K562 (cell line): ENCODE measurements around the gene HHLA2. TPM values are rescaled to one million over a fixed set of nuclear protein-coding genes. Genes with fewer than 3 reads are reported as not detected.

Experiments used
- ATAC-seq: fragments of 200-7000 bp; cut with Tn5 transposase; 3 replicates; pipeline ENCODE4 v1.9.1; 2020; ENCODE audit warnings: moderate library complexity
- BruUV-seq: library from RNA; stranded (reverse); fragments of 400-500 nt; replicated peaks from 2 replicates; lab custom pipeline; 2021; lab: Mats Ljungman, UMichigan
- CTCF ChIA-PET: fragments of 300-600 bp; formaldehyde crosslinking; extraction: SDS; loops from one replicate; lab custom pipeline; 2021; ENCODE audit warnings: low intra/inter-chr PET ratio; lab: Yijun Ruan, JAX
- POLR2A ChIA-PET: fragments of 300-600, 350-650 bp; sonication (Branson Sonifier 250); formaldehyde crosslinking; extraction: SDS; loops from one replicate; lab custom pipeline; 2021; ENCODE audit warnings: antibody characterized with exemption, inconsistent platforms; lab: Yijun Ruan, JAX
- DNase-seq, 4 experiments: peaks; one replicate each; pipeline versions ENCODE4 v3.0.0 to v3.0.0-alpha.2; 2011 to 2018; ENCODE audit warnings: low spot score in 3 of 4, mixed read lengths in 3 of 4; ENCODE audit errors: extremely low read depth in 1 of 4
- FAIRE-seq: peaks from 2 replicates; lab custom pipeline; 2011; peaks lifted over from hg19 to GRCh38; lab: Jason Lieb, UNC
- H2AFZ ChIP-seq: 2 replicates; pipeline ENCODE4 v1.6.0; 2011; ENCODE audit warnings: low read depth, low read length, control low read depth, inconsistent platforms
- H3K27ac ChIP-seq: fragments of 200-600 bp; 3 replicates; pipeline ENCODE4 v1.8.0; 2011; ENCODE audit warnings: low read depth, mild to moderate bottlenecking, control low read depth, inconsistent platforms, low read length, moderate library complexity, mixed read lengths; ENCODE audit errors: extremely low read depth
- H3K27me3 ChIP-seq, 2 experiments: fragments of 300-600 bp in 1 of 2; 2 replicates in 1 of 2; 3 replicates in 1 of 2; pipeline versions ENCODE4 v1.6.0 to v1.8.0; 2011; ENCODE audit warnings: inconsistent platforms in 2 of 2, low read length in 2 of 2, mild to moderate bottlenecking in 1 of 2, mixed read lengths in 1 of 2, moderate library complexity in 1 of 2; ENCODE audit not compliant: control insufficient read depth in 2 of 2, insufficient read depth in 2 of 2
- H3K36me3 ChIP-seq: fragments of 300-600 bp; 3 replicates; pipeline ENCODE4 v1.8.0; 2011; ENCODE audit warnings: mild to moderate bottlenecking, low read length, inconsistent platforms; ENCODE audit not compliant: control insufficient read depth, insufficient read depth
- H3K4me1 ChIP-seq, 2 experiments: fragments of 200-600 bp in 1 of 2; replicated peaks in 1 of 2; 2 replicates in 1 of 2; 3 replicates in 1 of 2; pipeline versions ENCODE4 v1.5.1 to v1.8.0; 2011; ENCODE audit warnings: inconsistent platforms in 2 of 2, low read length in 2 of 2, mild to moderate bottlenecking in 1 of 2, mixed read lengths in 1 of 2, moderate library complexity in 1 of 2; ENCODE audit not compliant: control insufficient read depth in 2 of 2, insufficient read depth in 2 of 2
- H3K4me2 ChIP-seq: 2 replicates; pipeline ENCODE4 v1.6.1; 2011; ENCODE audit warnings: low read length, control low read depth, inconsistent platforms, mixed read lengths; ENCODE audit not compliant: insufficient read depth
- H3K4me3 ChIP-seq: fragments of 200-600 bp; sonication (generic), shearing (Covaris generic); 2 replicates; pipeline ENCODE4 v1.5.1; 2016; ENCODE audit warnings: control low read depth, inconsistent platforms
- H3K79me2 ChIP-seq: fragments of 200-600 bp; 3 replicates; pipeline ENCODE4 v1.8.0; 2011; ENCODE audit warnings: low read length, inconsistent platforms; ENCODE audit not compliant: control insufficient read depth, insufficient read depth
- H3K9ac ChIP-seq, 2 experiments: 2 replicates each; pipeline versions ENCODE4 v1.6.0 to v1.6.1; 2011; ENCODE audit warnings: low read depth in 2 of 2, low read length in 2 of 2, control low read depth in 1 of 2, inconsistent platforms in 1 of 2, mild to moderate bottlenecking in 1 of 2, mixed read lengths in 1 of 2; ENCODE audit not compliant: insufficient read depth in 1 of 2
- H3K9me1 ChIP-seq: one replicate; pipeline ENCODE4 v1.6.0; 2011; ENCODE audit warnings: inconsistent platforms, mild to moderate bottlenecking, low read length, moderate library complexity; ENCODE audit not compliant: control insufficient read depth, insufficient read depth
- H3K9me3 ChIP-seq: replicated peaks from 2 replicates; pipeline ENCODE4 v1.5.1; 2011; ENCODE audit warnings: low read depth, low read length, inconsistent platforms; ENCODE audit not compliant: control insufficient read depth, insufficient read depth
- H4K20me1 ChIP-seq: replicated peaks from 2 replicates; pipeline ENCODE4 v1.6.1; 2011; ENCODE audit warnings: low read length, inconsistent platforms, mixed read lengths; ENCODE audit not compliant: control insufficient read depth, insufficient read depth
- BRD9 ChIP-seq: fragments of 450-650 bp; IDR thresholded peaks from 2 replicates; pipeline ENCODE4 v1.6.1; 2018; ENCODE audit warnings: low read depth; ENCODE audit not compliant: partially characterized antibody
- CREM ChIP-seq: IDR thresholded peaks from 2 replicates; pipeline ENCODE4 v1.6.1; 2014; ENCODE audit warnings: antibody characterized with exemption, low read depth
- ELK1 ChIP-seq: sonication (generic); formaldehyde crosslinking; IDR thresholded peaks from 2 replicates; pipeline ENCODE4 v1.8.1; 2022; ENCODE audit warnings: missing genetic modification reagents
- HLTF ChIP-seq: fragments of 450-650 bp; IDR thresholded peaks from 2 replicates; pipeline ENCODE4 v1.6.1; 2016
- HSF4 ChIP-seq: fragments of 250-450 bp; sonication (Bioruptor Pico); IDR thresholded peaks from 2 replicates; pipeline ENCODE4 v2.1.2; 2022; ENCODE audit warnings: mild to moderate bottlenecking, moderate library complexity, borderline replicate concordance
- RBM39 ChIP-seq: fragments of 200-400 bp; formaldehyde crosslinking; optimal IDR thresholded peaks from 2 replicates; pipeline ENCODE3; 2018; ENCODE audit warnings: low read depth, low read length
- SRSF1 ChIP-seq: fragments of 200-400 bp; formaldehyde crosslinking; IDR thresholded peaks from 2 replicates; pipeline ENCODE4 v1.6.1; 2017; ENCODE audit warnings: mild to moderate bottlenecking, low read depth, low read length, moderate library complexity
- U2AF1 ChIP-seq: fragments of 200-400 bp; formaldehyde crosslinking; optimal IDR thresholded peaks from 2 replicates; pipeline ENCODE3; 2017; ENCODE audit warnings: mild to moderate bottlenecking, low read depth, low read length, moderate library complexity
- ZNF12 ChIP-seq: sonication (generic); formaldehyde crosslinking; IDR thresholded peaks from 2 replicates; pipeline ENCODE4 v1.4.0; 2020; ENCODE audit warnings: mild to moderate bottlenecking, missing genetic modification reagents
- ZNF696 ChIP-seq: fragments of 250-450 bp; sonication (Bioruptor Pico); conservative IDR thresholded peaks from 2 replicates; pipeline ENCODE4 v1.4.0; 2020; ENCODE audit warnings: mild to moderate bottlenecking, moderate library complexity
- WGBS: fragments of 100-300 bp; shearing (Covaris generic); methylation state at CpG from one replicate; pipeline ENCODE4 v1.1.6; 2016; ENCODE audit warnings: low coverage, mixed read lengths; ENCODE audit not compliant: insufficient coverage; ENCODE audit errors: missing lambda C conversion rate; 5-methylcytosine and 5-hydroxymethylcytosine counted together
- in situ Hi-C: fragments of 300-500 bp; cut with MboI; formaldehyde crosslinking; loops from 4 replicates; pipeline ENCODE4 v1.15.0; 2018; ENCODE audit warnings: inconsistent platforms, mixed read lengths
- intact Hi-C: fragments of 100-400 bp; cut with micrococcal nuclease; formaldehyde crosslinking; loops from 2 replicates; pipeline ENCODE4 v1.14.2; 2022
- polyA plus RNA-seq, 8 experiments: library from polyadenylated mRNA; depleted of rRNA in 4 of 8; stranded (reverse) in 5 of 8; unstranded in 3 of 8; fragments of >200 nt; fragmentation: Nextera tagmentation in 2 of 8; fragmentation: Illumina TruSeq in 1 of 8; extraction: Ambion mirVana in 2 of 8; extraction: Trizol in 1 of 8; gene quantifications; 2 replicates each; pipeline versions ENCODE4 v1.2.1 to v1.2.3, GENCODE V29; 2011 to 2014; ENCODE audit warnings: inconsistent platforms in 1 of 8, missing spikeins in 1 of 8
- total RNA-seq, 7 experiments: library from RNA; depleted of rRNA in 6 of 7; stranded (reverse); fragments of >200 nt in 6 of 7; fragmentation: Illumina TruSeq in 2 of 7; extraction: Trizol in 2 of 7; gene quantifications; 2 replicates each; pipeline versions ENCODE4 v1.2.1 to v1.2.3, GENCODE V29; 2011 to 2021; ENCODE audit warnings: low replicate concordance in 1 of 7
- TF ChIP-seq, protein P1 (sequence below), 2 experiments: IDR thresholded peaks in 1 of 2; conservative IDR thresholded peaks in 1 of 2; 2 replicates each; pipeline ENCODE4 v1.6.1; 2016; ENCODE audit warnings: low read depth in 2 of 2, mild to moderate bottlenecking in 1 of 2, missing compliant biosample characterization in 1 of 2, missing genetic modification characterization in 1 of 2, moderate library complexity in 1 of 2

HHLA2 gene
- total and polyA plus RNA-seq, 9 of the 15 experiments (the other 6 are each of a cell fraction or from before 2014, with no cell fraction given) = 0.04 TPM; not detected in 7

DNA sequence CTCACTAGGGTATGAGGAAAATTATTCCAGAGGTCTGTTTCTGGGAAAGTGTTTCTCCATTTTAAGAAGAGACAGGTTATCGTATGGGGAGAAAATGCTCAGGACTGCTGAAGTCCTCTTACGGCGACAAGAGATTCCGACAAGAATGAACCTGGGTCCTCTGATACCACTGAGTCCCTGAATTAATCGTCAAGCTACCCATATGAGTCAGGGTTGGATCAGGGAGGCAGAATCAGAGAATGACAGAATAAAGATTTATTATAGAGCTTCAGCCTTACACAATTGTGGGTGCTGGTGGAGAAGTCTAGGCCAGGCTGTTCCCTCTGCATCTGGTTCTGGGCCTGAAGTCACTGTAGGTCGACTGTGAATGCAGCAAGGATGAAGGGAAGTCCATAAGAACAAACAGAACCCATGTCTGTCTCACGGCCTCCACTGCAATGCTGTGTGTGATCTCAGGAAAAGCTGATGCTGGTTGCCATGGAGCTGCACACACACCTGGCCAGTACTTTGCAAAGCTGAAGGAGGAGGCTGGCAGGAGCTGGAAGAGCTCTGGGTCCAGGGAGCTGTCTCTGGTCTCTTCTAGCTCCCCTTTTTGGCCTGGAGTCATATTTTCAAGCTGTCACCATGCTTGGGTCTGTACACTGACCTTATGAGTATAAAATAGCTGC is 83.9 kb downstream of the HHLA2 start (continued):
- TF ChIP-seq, protein P1, sequence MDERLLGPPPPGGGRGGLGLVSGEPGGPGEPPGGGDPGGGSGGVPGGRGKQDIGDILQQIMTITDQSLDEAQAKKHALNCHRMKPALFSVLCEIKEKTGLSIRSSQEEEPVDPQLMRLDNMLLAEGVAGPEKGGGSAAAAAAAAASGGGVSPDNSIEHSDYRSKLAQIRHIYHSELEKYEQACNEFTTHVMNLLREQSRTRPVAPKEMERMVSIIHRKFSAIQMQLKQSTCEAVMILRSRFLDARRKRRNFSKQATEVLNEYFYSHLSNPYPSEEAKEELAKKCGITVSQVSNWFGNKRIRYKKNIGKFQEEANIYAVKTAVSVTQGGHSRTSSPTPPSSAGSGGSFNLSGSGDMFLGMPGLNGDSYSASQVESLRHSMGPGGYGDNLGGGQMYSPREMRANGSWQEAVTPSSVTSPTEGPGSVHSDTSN (CRISPR knock-in tag; IDR thresholded peaks at IDR 0.05; ENCODE audit: low read depth) = no peak
- TF ChIP-seq, protein P1 (tag; conservative IDR thresholded peaks at IDR 0.05; ENCODE audit: low read depth) = no peak
- TF ChIP-seq HLTF (no peak), ZNF12 (CRISPR knock-in tag) (no peak)
- TF ChIP-seq, all 486 proteins: peak for 0

GRCh38 chr3:108381529-108382140 is 85.3 kb downstream of the HHLA2 start:
- H3K27me3 ChIP-seq = no peaks in the 10 kb centered on the region
- H3K79me2 ChIP-seq = no peaks in the 10 kb centered on the region
- ChIA-PET POLR2A (no interaction called here), CTCF (no interaction called here)
- intact Hi-C loops = no loop called here
- H3K4me1 ChIP-seq = peaks cover 0 to 3% of the 10 kb centered on the region in 2 experiments; a peak in 1 of 5 replicates
- in situ Hi-C loops = no loop called here
- H2AFZ ChIP-seq = no peak overlapping the region
- FAIRE-seq (no peak), DNase-seq (no peak), ATAC-seq (no peak)
- no peak overlapping the region for H3K9ac ChIP-seq
- no peaks in the 10 kb centered on the region for H4K20me1 ChIP-seq
- BruUV-seq = no TSS peak
- no peaks in the 10 kb centered on the region for H3K36me3 ChIP-seq
- H3K9me3 ChIP-seq = no peaks in the 10 kb centered on the region
- 0% methylated on average over 1 of the region's 3 CpGs for WGBS
- H3K4me2 ChIP-seq = no peak overlapping the region
- H3K27ac ChIP-seq = no peak overlapping the region
- TF ChIP-seq HSF4 (CRISPR knock-in tag) = no peak
- no peak for TF ChIP-seq ZNF696
- no peak for TF ChIP-seq CREM
- no peak for TF ChIP-seq SRSF1
- TF ChIP-seq U2AF1 = no peak
- TF ChIP-seq BRD9 = no peak
- no peak for TF ChIP-seq RBM39
- no peak for TF ChIP-seq ELK1
- H3K4me3 ChIP-seq = no peak overlapping the region
- no peaks in the 10 kb centered on the region for H3K9me1 ChIP-seq
